Brain microvascular endothelial cell (primary cell): ENCODE data around the gene KCNMA1.

Experiments used
- DNase-seq: peaks from one replicate; pipeline ENCODE4 v3.0.0-alpha.2; 2020
- H3K27ac ChIP-seq: fragments of 250-450 bp; sonication (Bioruptor Pico); 2 replicates; pipeline ENCODE4 v1.5.1; 2020; ENCODE audit warnings: mild to moderate bottlenecking, moderate library complexity
- H3K27me3 ChIP-seq: fragments of 250-450 bp; sonication (Bioruptor Pico); replicated peaks from 2 replicates; pipeline ENCODE4 v1.5.1; 2020; ENCODE audit warnings: mild to moderate bottlenecking
- H3K36me3 ChIP-seq: fragments of 250-450 bp; sonication (Bioruptor Pico); replicated peaks from 2 replicates; pipeline ENCODE4 v1.5.1; 2020; ENCODE audit warnings: mild to moderate bottlenecking
- H3K4me3 ChIP-seq: 2 replicates; pipeline ENCODE4 v1.5.1; 2011; ENCODE audit warnings: low read depth, mild to moderate bottlenecking, control low read depth, low read length, moderate library complexity
- CTCF ChIP-seq: IDR thresholded peaks from 2 replicates; pipeline ENCODE4 v1.5.1; 2011; ENCODE audit warnings: low read depth, mild to moderate bottlenecking, moderate library complexity, low read length, control low read depth, inconsistent platforms; ENCODE audit errors: missing control alignments
- in situ Hi-C: cut with HindIII; loops from 2 replicates; pipeline ENCODE4 v1.10.0; 2017; ENCODE audit warnings: low sequenced_read_pairs, low pct_ligation_motif_present

The KCNMA1 gene

DNA sequence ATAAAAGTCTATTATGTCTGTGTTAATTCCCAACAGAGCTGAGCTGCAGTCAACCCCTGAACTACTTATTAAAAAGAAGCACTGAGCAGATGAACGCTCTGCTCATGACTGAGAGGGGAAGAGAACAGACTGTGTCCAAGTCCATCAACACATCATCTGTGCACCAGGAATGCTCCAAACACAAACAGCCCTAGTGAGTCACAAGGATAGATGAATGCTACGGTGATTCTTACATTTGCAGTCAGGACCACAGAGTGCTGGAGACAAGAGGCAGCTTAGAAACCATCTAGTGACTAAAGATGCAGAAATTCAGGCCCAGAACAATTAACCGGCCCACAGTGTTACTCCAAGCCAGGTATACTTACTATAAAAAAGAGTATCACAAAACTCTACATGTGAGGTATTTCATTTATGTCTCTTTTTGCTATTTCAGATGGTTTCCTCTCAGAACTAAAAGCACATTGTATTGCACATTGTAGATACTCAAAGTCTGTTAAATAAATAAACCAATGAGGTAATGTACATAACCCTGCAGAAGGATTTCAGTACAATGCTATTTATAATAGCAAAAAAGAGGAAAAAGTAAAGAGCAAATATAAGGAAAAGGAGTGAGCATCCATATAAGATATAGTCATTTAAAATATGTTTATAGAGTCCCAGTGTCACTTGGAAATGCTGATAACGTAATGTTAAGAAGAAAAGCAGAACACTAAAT is 159.2 kb downstream of the KCNMA1 start:
- no peak for TF ChIP-seq CTCF
- Histone ChIP-seq H3K27me3 (no peaks in the 10 kb centered on the region), H3K4me3 (no peak overlapping the region), H3K27ac (no peak overlapping the region), H3K36me3 (no peaks in the 10 kb centered on the region)
- in situ Hi-C loops: no loop called here
- DNase-seq: peak; percentile 83

DNA sequence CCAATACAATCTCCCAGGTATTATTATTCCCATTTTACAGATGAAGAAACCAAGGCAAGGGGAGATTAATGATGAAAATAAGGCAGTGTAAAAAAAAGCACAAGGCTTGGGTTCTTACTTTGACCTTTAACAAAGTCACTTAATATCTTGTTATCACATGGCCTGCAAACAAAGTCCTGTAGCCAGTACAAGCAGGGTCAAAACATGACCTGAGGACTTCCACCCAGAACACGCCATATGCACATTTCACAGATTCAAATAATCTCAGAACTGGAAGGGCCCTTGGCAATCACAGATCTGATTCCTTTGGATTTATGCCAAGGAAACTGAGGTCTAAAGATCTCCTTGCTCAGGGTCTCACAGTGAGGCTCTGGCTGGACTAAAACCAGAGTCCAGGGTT is 162.1 kb downstream of the KCNMA1 start:
- DNase-seq: no peak
- Histone ChIP-seq H3K27me3 (no peaks in the 10 kb centered on the region), H3K36me3 (no peaks in the 10 kb centered on the region), H3K27ac (no peak overlapping the region), H3K4me3 (no peak overlapping the region)
- in situ Hi-C loops: no loop called here
- no peak for TF ChIP-seq CTCF

DNA sequence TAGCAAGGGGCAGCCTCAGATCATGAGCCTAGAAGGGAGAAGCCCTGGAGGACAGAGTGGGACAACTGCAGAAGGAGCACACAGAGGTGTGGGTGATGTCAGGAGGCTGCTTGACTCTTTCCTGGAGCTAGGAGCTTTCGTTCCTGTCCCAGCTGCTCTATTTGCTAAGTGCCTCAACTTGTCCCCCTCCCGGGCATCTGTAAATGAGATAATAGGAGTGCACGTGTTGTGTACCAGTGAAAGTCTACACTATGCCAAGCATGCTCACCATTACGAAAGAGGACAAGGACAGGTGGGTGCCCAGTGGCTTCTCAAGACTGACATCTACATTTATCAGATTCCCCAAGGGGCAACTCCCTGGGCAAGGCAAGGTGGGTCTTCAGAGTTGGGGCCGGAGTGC is 162.7 kb downstream of the KCNMA1 start:
- H3K4me3 ChIP-seq: no peak overlapping the region

GRCh38 chr10:77474386-77474785 is 163.2 kb downstream of the KCNMA1 start:
- in situ Hi-C loops: no loop called here
- Histone ChIP-seq H3K4me3 (no peak overlapping the region), H3K27ac (no peak overlapping the region), H3K27me3 (no peaks in the 10 kb centered on the region), H3K36me3 (no peaks in the 10 kb centered on the region)
- TF ChIP-seq CTCF: no peak
- no peak for DNase-seq

More for the DNA sequence above, 162.7 kb downstream of the KCNMA1 start:
- TF ChIP-seq CTCF: no peak
- in situ Hi-C loops: no loop called here
- H3K36me3 ChIP-seq: no peaks in the 10 kb centered on the region
- no peaks in the 10 kb centered on the region for H3K27me3 ChIP-seq
- no peak for DNase-seq
- H3K27ac ChIP-seq: no peak overlapping the region

GRCh38 chr10:77472146-77472545 is 165.5 kb downstream of the KCNMA1 start:
- in situ Hi-C loops: no loop called here

More at GRCh38 chr10:77472146-77472545, 165.5 kb downstream of the KCNMA1 start:
- Histone ChIP-seq H3K36me3 (no peaks in the 10 kb centered on the region), H3K4me3 (no peak overlapping the region), H3K27me3 (no peaks in the 10 kb centered on the region), H3K27ac (no peak overlapping the region)
- no peak for DNase-seq
- TF ChIP-seq CTCF: no peak
